Sigmoid colon (tissue), 4 donors: ENCODE results near the gene PUSL1.

ENCODE experiments used
- POLR2A ChIP-seq, 2 donors: fragments of 450-650 bp; IDR thresholded peaks; one replicate each; pipeline ENCODE4 v1.6.1; 2016; ENCODE audit warnings: antibody characterized with exemption in 2 of 2, mild to moderate bottlenecking in 2 of 2, moderate library complexity in 2 of 2
- POLR2AphosphoS5 ChIP-seq, 4 donors: sonication (generic); formaldehyde crosslinking; IDR thresholded peaks; one replicate each; pipeline ENCODE4 v1.6.1; 2017; ENCODE audit warnings: antibody characterized with exemption in 4 of 4

DNA sequence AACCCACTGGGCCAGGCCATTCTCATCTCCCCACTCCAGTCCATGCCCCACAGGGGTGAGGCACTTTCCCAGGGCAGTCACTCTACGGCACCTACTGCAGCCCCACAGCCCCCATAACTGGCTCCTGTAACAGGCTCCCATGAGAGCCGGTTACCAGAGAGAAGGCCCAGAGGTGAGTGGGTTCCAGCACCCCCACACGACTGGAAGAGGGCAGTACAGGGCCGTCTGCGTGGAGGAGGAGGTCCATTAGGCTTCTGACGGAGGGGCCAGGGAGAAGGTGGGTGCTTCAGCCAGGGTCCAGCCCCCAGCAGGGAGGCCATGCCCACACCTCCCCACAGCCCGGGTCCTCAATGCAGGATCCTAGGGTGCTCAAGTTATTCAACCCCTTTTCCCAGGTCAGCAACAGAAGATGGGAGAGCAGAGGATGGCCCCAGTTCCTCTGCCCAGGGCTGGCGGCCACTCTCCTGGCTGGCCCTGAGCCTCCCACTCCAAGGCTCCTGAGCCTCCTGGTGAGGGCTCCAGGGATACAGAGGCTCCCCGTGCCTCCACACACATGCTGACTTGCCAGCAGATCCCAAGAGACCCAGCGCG lies 2.2 kb upstream of the PUSL1 start:
- TF ChIP-seq POLR2A (IDR thresholded peaks at IDR 0.05) (no peak), POLR2AphosphoS5 (IDR thresholded peaks at IDR 0.05) (no peak)
